Skin epidermis (tissue), 12 donors: ENCODE measurements around the gene SMG6.

ENCODE experiments used
- H3K27ac ChIP-seq, 21 experiments: fragments of 200-600 bp; sonication (generic) in 11 of 21; one replicate each; pipeline ENCODE4 v1.5.0; 2020; ENCODE audit warnings: mild to moderate bottlenecking in 3 of 21, inconsistent platforms in 2 of 21, moderate library complexity in 2 of 21
- H3K4me3 ChIP-seq, 7 experiments: fragments of 200-600 bp; sonication (generic) in 2 of 7; one replicate each; pipeline ENCODE4 v1.5.0; 2020; ENCODE audit warnings: inconsistent platforms in 2 of 7, mild to moderate bottlenecking in 2 of 7, moderate library complexity in 1 of 7

The SMG6 gene

GRCh38 chr17:2191227-2191626 is 112.4 kb downstream of the SMG6 start:
- H3K27ac ChIP-seq, result peak overlapping the region in 9 of 21 experiments; percentile 20 to 83 (median 42)
- H3K4me3 ChIP-seq, result no peak overlapping the region

GRCh38 chr17:2190014-2190413 is 113.6 kb downstream of the SMG6 start:
- Histone ChIP-seq H3K4me3 (no peak overlapping the region), H3K27ac (peak overlapping the region in 18 of 21 experiments; percentile 1 to 83 (median 63))

DNA sequence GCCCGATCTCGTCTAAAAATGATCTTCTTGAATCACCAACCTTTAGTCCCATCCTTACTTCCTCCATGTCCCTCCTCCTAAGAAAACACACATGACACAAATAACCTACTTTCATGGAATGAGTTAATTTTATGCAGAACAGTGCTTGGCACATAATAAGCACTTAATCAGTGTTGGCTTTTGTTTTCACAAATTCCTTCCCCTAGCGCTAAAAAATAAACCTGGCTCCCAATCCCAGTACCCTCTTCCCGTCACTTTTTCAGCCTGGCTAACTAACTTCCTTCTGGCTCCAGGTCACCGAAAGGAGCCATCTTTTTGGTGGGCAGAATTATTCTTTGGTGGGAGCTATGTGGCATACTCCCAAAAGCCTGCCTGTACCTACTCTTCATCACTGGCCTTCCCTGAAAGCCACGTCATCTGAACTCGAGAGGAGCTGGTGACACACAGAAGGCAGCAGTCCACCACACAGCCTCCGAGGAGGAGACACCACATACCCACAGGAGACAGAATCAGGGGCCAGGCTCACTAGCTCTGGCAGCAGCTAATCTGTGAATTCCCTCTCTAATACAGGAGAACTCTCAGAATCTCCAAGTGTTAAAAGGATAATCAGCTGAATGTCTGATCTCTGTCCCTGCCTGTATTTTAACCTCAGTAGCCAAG is 114.5 kb downstream of the SMG6 start:
- peak overlapping the region in 18 of 21 experiments; percentile 1 to 83 (median 63) for H3K27ac ChIP-seq
- H3K4me3 ChIP-seq, result no peak overlapping the region

DNA sequence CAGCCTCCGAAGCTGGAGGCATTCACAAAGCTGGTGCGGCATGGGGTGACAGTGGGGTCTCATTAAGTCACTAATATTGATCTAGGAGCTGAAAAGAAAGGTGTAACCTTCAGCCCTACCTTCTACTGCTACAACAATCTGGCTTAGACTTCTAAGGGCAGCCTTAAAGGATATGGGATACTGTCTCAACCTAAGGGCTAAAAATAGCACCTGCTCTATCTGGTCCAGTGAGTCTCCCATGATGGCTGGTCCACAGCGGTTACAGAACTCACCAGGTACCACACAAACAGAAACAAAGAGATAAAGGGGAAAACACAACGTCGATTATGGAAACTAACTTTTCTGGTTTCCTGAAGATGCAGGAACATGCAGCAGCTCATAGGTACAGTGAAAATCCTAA is 115.8 kb downstream of the SMG6 start:
- no peak overlapping the region for H3K4me3 ChIP-seq
- peak overlapping the region in 1 of 21 experiments; percentile 22 for H3K27ac ChIP-seq

- no peak overlapping the region for H3K4me3 ChIP-seq
- H3K27ac ChIP-seq, result no peak overlapping the region
These were observed 116.6 kb downstream of the SMG6 start for GRCh38 chr17:2186937-2187336.

DNA sequence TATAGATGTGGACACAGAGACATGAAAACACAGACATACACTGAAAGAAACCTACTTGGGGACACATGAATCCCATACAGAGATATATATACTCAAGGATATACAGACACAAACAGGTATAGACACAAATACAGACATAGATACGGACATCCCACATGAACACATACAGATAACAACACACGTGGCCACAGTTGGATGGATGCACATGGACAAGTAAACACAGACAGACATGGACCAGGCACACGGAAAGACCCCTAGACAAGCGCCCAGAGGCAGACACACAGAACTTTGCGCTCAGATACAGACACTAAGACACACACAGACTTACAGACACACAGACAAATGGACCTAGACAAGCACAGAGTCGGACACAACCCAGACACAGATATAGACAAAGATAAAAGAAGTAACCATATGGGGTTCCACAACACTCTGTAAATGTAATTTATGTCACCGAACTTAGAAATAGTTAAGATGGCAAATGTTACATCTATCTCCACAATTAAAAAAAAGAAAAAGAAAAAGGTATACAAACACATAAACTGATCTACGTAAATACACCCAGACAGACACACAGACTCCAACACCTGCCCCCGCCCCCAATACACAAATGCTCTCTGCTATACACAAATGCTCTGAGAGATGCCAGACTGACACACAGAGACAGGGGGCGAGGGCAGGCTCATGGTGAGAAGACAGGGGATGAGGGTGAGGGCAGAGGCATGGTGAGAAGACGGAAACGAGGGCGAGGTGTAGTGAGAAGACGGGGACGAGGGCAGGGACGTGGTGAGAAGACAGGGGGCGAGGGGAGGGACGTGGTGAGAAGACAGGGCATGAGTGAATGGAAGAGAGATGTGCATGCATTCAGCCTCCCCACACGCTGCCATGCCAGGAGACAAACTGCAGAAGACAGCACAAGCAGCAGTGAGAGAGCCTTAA is 118.3 kb downstream of the SMG6 start:
- no peak overlapping the region for H3K27ac ChIP-seq
- no peak overlapping the region for H3K4me3 ChIP-seq

- H3K4me3 ChIP-seq, result no peak overlapping the region
- H3K27ac ChIP-seq, result peak overlapping the region in 5 of 21 experiments; percentile 36 to 73 (median 65)
These were observed 120.2 kb downstream of the SMG6 start for GRCh38 chr17:2183346-2183745.

- Histone ChIP-seq H3K27ac (peak overlapping the region in 19 of 21 experiments; percentile 2 to 77 (median 64)), H3K4me3 (no peak overlapping the region)
These were observed 121.6 kb downstream of the SMG6 start for GRCh38 chr17:2181897-2182448.

DNA sequence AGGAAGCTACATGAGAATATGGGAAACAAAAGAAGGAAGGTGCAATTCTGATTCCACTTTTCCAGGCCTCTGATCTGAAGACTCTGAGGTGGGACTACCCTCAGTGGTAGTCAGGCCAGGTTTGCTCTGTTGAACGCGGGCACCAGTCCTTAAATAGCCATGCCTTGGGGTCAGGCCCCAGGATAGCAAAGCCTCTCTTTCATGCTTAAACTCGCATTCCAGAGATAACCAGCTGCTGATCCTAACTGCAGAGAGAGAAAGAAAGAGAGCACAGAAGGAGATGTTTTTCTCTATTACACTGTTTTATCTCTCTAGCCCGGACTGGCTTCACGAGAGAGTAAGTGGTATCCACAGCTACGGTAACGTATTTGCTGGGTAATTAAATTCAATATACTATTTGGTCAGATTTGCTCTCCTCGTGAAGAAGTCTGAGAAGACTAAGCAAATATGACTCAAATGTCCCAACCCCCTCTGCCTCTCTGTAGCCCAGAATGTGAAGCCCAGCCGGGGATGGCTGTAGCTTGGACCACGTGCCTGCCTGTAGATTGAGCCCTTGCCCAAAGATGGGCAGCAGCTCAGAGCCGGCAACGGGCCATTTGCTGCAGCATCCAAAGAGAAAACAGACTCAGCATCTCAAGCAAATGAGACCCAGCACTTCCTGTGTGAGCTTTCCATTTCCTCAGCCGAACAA is 122.2 kb downstream of the SMG6 start:
- Histone ChIP-seq H3K4me3 (no peak overlapping the region), H3K27ac (peak overlapping the region in 17 of 21 experiments; percentile 0 to 77 (median 65))

DNA sequence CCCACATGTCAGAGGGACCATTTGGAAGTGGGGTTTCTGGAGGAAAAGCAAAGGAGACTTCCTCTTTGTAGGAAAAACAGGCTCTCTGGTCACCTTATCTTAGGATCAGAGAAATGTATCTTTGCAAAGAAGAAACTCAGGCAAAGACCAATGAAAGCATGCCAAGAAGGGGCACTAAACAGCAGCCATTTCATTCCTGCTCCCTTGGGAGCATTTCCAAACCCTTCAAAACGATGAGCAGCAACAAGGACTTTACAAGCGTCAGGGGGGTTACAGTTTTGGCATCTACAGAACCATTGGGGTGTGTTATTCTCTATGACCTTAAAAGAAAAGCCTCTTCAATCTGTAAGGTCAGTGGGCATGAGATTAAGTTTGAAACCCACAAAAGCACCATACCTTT is 122.8 kb downstream of the SMG6 start:
- no peak overlapping the region for H3K4me3 ChIP-seq
- peak overlapping the region in 13 of 21 experiments; percentile 0 to 77 (median 65) for H3K27ac ChIP-seq

DNA sequence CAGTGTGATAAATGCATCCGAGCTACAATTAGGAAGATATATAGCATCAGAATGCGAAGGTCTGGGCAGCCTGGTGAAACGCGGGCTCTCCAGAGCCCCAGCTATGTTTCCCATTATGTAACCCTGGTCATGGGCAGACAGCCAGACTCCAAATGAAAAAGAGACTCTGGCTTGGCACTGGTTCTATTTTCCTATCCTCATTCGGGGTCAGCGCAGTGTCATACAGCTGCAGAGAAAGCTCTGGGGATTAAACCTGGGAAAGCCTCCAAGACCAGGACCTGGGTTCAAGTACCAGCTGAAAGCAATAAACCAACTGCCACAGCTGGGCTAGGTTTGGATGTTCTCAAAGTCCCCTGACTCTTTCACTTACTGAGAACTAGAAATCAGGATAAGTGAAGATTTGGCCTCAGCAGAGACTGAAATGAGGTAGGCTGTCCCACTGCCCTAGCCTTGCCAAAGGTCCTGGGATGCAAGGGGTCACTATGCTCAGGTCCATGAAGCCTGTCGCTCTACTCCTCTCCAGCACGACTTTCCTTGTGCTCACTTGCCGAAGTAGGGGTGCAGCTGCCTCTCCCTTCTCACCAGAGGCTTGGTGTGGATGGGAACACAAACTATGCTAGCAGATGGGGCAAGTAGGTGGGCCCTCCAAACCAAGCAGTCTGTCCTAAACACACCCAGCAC is 123.8 kb downstream of the SMG6 start:
- peak overlapping the region in 17 of 21 experiments; percentile 25 to 78 (median 66) for H3K27ac ChIP-seq
- no peak overlapping the region for H3K4me3 ChIP-seq

- no peak overlapping the region for H3K4me3 ChIP-seq
- H3K27ac ChIP-seq, result peak overlapping the region in 18 of 21 experiments; percentile 25 to 78 (median 53)
These were observed 124.6 kb downstream of the SMG6 start for GRCh38 chr17:2178798-2179501.

DNA sequence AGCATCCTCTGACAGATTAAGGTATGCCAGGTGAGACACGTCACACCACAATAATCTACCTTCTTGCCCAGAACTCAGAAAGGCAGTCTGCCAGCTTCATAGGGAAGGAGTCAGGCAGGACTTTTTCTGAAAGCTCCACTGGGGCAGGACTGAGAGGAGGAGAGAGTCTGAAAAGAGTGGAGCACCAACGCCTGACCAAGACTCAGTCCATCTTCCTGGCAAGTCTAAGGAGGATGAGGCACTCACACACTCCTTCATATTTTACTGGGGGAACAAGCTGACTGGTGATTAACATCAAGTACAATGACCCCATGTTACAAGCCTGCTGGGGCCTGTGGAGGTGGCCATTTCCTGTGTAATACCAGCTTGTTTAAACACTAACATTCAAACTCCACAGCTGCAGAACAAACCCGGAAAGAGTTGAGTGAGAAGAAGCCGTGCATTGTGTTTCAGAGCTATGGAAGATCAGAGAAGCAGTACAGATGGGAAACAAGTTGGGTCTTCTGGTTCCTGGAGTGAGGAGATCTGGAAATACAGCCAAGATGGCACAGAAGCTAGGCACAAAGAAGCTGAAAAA is 126.3 kb downstream of the SMG6 start:
- Histone ChIP-seq H3K4me3 (no peak overlapping the region), H3K27ac (peak overlapping the region in 7 of 21 experiments; percentile 3 to 81 (median 55))

- no peak overlapping the region for H3K4me3 ChIP-seq
- peak overlapping the region in 5 of 21 experiments; percentile 7 to 81 (median 20) for H3K27ac ChIP-seq
These were observed 127.0 kb downstream of the SMG6 start for GRCh38 chr17:2176499-2177169.

DNA sequence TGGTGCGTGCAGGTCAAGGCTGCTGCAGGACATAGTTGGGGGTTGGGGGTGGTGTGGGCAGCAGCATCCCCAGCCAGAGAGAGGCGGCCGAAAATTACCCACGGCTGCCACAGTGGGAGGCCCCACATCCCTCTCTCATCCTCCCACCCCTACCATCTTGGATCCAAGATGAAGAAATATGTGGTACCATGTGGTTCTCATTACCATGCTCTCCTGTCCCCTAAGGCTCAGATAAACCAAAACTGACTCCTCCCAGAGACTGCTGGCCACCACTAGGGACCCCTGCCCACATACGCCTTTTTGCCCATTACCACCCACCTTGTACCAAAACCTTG is 128.3 kb downstream of the SMG6 start:
- no peak overlapping the region for H3K4me3 ChIP-seq

GRCh38 chr17:2174468-2175293 is 128.9 kb downstream of the SMG6 start:
- Histone ChIP-seq H3K4me3 (no peak overlapping the region), H3K27ac (peak overlapping the region in 18 of 21 experiments; percentile 3 to 82 (median 64))

More for the DNA sequence above, 128.3 kb downstream of the SMG6 start:
- H3K27ac ChIP-seq, result peak overlapping the region in 16 of 21 experiments; percentile 3 to 82 (median 65)

DNA sequence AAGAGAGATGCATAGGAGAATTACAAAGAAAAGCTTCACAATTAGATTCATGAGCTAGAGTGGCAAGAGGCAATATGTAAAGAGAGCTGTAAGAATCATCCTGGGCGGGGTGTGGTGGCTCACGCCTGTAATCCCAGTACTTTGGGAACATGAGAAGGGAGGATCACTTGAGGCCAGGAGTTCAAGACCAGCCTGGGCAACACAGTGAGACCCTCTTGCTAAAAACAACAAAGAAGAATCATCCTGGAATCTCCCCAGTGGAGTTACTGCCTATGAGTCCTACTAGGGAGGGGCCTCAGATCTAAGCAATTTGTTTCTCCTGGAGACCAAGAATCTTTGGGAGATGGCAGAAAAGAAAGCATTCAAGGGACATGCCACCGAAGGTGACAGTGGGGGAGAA is 129.6 kb downstream of the SMG6 start:
- Histone ChIP-seq H3K27ac (peak overlapping the region in 15 of 21 experiments; percentile 18 to 82 (median 65)), H3K4me3 (no peak overlapping the region)
